GM23338 (cell line): ENCODE data around the gene TRPV5. TPM values are rescaled to one million over a fixed set of nuclear protein-coding genes. Genes with fewer than 3 reads are reported as not detected.
A peak's percentile ranks its signal among the peaks of the same experiment; 100 is the strongest.

ENCODE experiments used
- ATAC-seq: fragments of 200-7000 bp; cut with Tn5 transposase; 3 replicates; pipeline ENCODE4 v1.9.1; 2020
- DNase-seq: peaks from one replicate; pipeline ENCODE4 v3.0.0-alpha.2; 2015; ENCODE audit warnings: low spot score
- H2AFZ ChIP-seq: fragments of 200-600 bp; sonication (generic); 2 replicates; pipeline ENCODE4 v1.8.0; 2016; ENCODE audit warnings: antibody characterized with exemption, mild to moderate bottlenecking, moderate library complexity
- H3F3A ChIP-seq: fragments of 200-600 bp; sonication (generic); replicated peaks from 2 replicates; pipeline ENCODE4 v1.8.0; 2017; ENCODE audit warnings: antibody characterized with exemption, mixed run types, low read depth
- H3K27ac ChIP-seq: fragments of 200-600 bp; sonication (generic); 2 replicates; pipeline ENCODE4 v1.6.1; 2016; ENCODE audit warnings: low read depth
- H3K27me3 ChIP-seq: fragments of 200-600 bp; sonication (generic); 2 replicates; pipeline ENCODE4 v1.8.0; 2016; ENCODE audit warnings: mild to moderate bottlenecking, mixed run types, moderate library complexity; ENCODE audit not compliant: insufficient read depth
- H3K36me3 ChIP-seq: fragments of 200-600 bp; sonication (generic); 2 replicates; pipeline ENCODE4 v1.8.0; 2016; ENCODE audit warnings: mild to moderate bottlenecking; ENCODE audit not compliant: insufficient read depth
- H3K4me1 ChIP-seq: fragments of 200-600 bp; sonication (generic); 2 replicates; pipeline ENCODE4 v1.8.0; 2016; ENCODE audit warnings: mild to moderate bottlenecking, moderate library complexity; ENCODE audit not compliant: insufficient read depth
- H3K4me2 ChIP-seq: fragments of 200-600 bp; sonication (generic); 2 replicates; pipeline ENCODE4 v1.7.1; 2017; ENCODE audit warnings: mixed run types
- H3K4me3 ChIP-seq: fragments of 200-600 bp; sonication (generic); 2 replicates; pipeline ENCODE4 v1.6.1; 2016; ENCODE audit warnings: mixed run types
- H3K79me2 ChIP-seq: fragments of 200-600 bp; sonication (generic); replicated peaks from 2 replicates; pipeline ENCODE4 v1.8.0; 2017; ENCODE audit warnings: mild to moderate bottlenecking; ENCODE audit not compliant: insufficient read depth
- H3K9me2 ChIP-seq: fragments of 200-600 bp; sonication (generic); 2 replicates; pipeline ENCODE4 v1.8.0; 2017; ENCODE audit not compliant: insufficient read depth
- H4K20me1 ChIP-seq: fragments of 200-600 bp; sonication (generic); replicated peaks from 2 replicates; pipeline ENCODE4 v1.8.0; 2017; ENCODE audit warnings: mild to moderate bottlenecking; ENCODE audit not compliant: insufficient read depth
- H3K27ac Mint-ChIP-seq: 2 replicates; pipeline ENCODE4 v1.8.0; 2020; ENCODE audit warnings: inconsistent platforms, mild to moderate bottlenecking, moderate library complexity, mixed read lengths
- H3K27me3 Mint-ChIP-seq: 3 replicates; pipeline ENCODE4 v1.8.0; 2022; ENCODE audit warnings: low read depth, mild to moderate bottlenecking, moderate library complexity, mixed read lengths, inconsistent platforms; ENCODE audit not compliant: insufficient read depth, poor library complexity
- H3K36me3 Mint-ChIP-seq: 3 replicates; pipeline ENCODE4 v1.8.0; 2021; ENCODE audit warnings: low read depth, mild to moderate bottlenecking, inconsistent platforms, moderate library complexity, mixed read lengths
- H3K4me1 Mint-ChIP-seq: 3 replicates; pipeline ENCODE4 v1.8.0; 2020; ENCODE audit warnings: mild to moderate bottlenecking, inconsistent platforms, mixed read lengths
- H3K4me3 Mint-ChIP-seq: 3 replicates; pipeline ENCODE4 v1.8.0; 2021; ENCODE audit warnings: moderate library complexity, mild to moderate bottlenecking, inconsistent platforms, mixed read lengths
- H3K9me3 Mint-ChIP-seq: 3 replicates; pipeline ENCODE4 v1.8.0; 2020; ENCODE audit warnings: moderate library complexity, mild to moderate bottlenecking, inconsistent platforms, mixed read lengths
- CREB1 ChIP-seq: fragments of 250-450 bp; sonication (Bioruptor Pico); IDR thresholded peaks from 2 replicates; pipeline ENCODE4 v1.5.0; 2020; ENCODE audit warnings: low read depth, mild to moderate bottlenecking, moderate library complexity
- EZH2 ChIP-seq: fragments of 200-600 bp; sonication (generic); IDR thresholded peaks from one replicate; pipeline ENCODE4 v1.8.0; 2017; ENCODE audit warnings: antibody characterized with exemption, mild to moderate bottlenecking, low read depth; ENCODE audit not compliant: unreplicated experiment
- EZH2phosphoT487 ChIP-seq: fragments of 200-600 bp; sonication (generic); IDR thresholded peaks from one replicate; pipeline ENCODE4 v1.8.1; 2018; ENCODE audit warnings: antibody characterized with exemption; ENCODE audit not compliant: unreplicated experiment
- JUNB ChIP-seq: IDR thresholded peaks from one replicate; pipeline ENCODE4 v1.6.1; 2016; ENCODE audit warnings: antibody characterized with exemption; ENCODE audit not compliant: unreplicated experiment
- NANOG ChIP-seq: IDR thresholded peaks from 2 replicates; pipeline ENCODE4 v1.6.1; 2016; ENCODE audit warnings: antibody characterized with exemption, borderline replicate concordance
- POLR2AphosphoS5 ChIP-seq: IDR thresholded peaks from 2 replicates; pipeline ENCODE4 v1.6.1; 2016; ENCODE audit warnings: antibody characterized with exemption, low read depth
- STAT1 ChIP-seq: IDR thresholded peaks from one replicate; pipeline ENCODE4 v1.6.1; 2016; ENCODE audit warnings: antibody characterized with exemption; ENCODE audit not compliant: unreplicated experiment
- ZNF114 ChIP-seq: fragments of 250-450 bp; sonication (Bioruptor Pico); IDR thresholded peaks from 2 replicates; pipeline ENCODE4 v1.5.0; 2020; ENCODE audit warnings: mild to moderate bottlenecking, moderate library complexity
- ZNF331 ChIP-seq: fragments of 250-450 bp; sonication (Bioruptor Pico); IDR thresholded peaks from 2 replicates; pipeline ENCODE4 v1.5.0; 2020; ENCODE audit warnings: low read depth, mild to moderate bottlenecking, moderate library complexity
- long read RNA-seq: library from polyadenylated mRNA; unstranded; transcript quantifications from one replicate; pipeline ENCODE4 v2.0.0, GENCODE V29; 2020; ENCODE audit not compliant: unreplicated experiment
- polyA plus RNA-seq: library from polyadenylated mRNA; unstranded; fragments of >200 nt; fragmentation: Nextera tagmentation; extraction: Ambion mirVana; gene quantifications from 2 replicates; pipeline ENCODE4 v1.2.1, GENCODE V29; 2016
- total RNA-seq: library from RNA; depleted of rRNA; stranded (reverse); fragments of >200 nt; shearing (Covaris generic); gene quantifications from 2 replicates; pipeline ENCODE4 v1.2.3, GENCODE V29; 2014; rRNA removed
- TF ChIP-seq, protein P1 (sequence below): fragments of 250-450 bp; sonication (Bioruptor Pico); IDR thresholded peaks from 2 replicates; pipeline ENCODE4 v1.5.0; 2020; ENCODE audit warnings: mild to moderate bottlenecking, moderate library complexity
- TF ChIP-seq, protein P2 (sequence below), 2 experiments: fragments of 200-600 bp in 1 of 2; sonication (generic) in 1 of 2; conservative IDR thresholded peaks; 2 replicates each; pipeline versions ENCODE4 v1.5.1 to v1.6.1; 2016 to 2017; ENCODE audit warnings: antibody characterized with exemption in 2 of 2, low read depth in 2 of 2, mild to moderate bottlenecking in 2 of 2, moderate library complexity in 1 of 2
- TF ChIP-seq, protein P3 (sequence below): IDR thresholded peaks from one replicate; pipeline ENCODE4 v1.6.1; 2018; ENCODE audit warnings: antibody characterized with exemption; ENCODE audit not compliant: unreplicated experiment
- TF ChIP-seq, protein P4 (sequence below): IDR thresholded peaks from 2 replicates; pipeline ENCODE4 v1.6.1; 2016; ENCODE audit warnings: antibody characterized with exemption

The TRPV5 gene
- not detected in 2 replicates for total RNA-seq
- polyA plus RNA-seq: not detected in 2 replicates
- long read RNA-seq: 0 reads

GRCh38 chr7:142933624-142934023, at the start of gene TRPV5:
Gene TRPV5 (minus strand): TSS chr7:142933746. CDS start chr7:142933459, 287 bp downstream.
- Histone ChIP-seq H3K4me1 (no peaks in the 10 kb centered on the region), H2AFZ (peak within 1 kb of the TSS; percentile 43), H3K36me3 (no peaks in the 10 kb centered on the region), H3K4me3 (no peak within 1 kb of the TSS), H4K20me1 (no peaks in the 10 kb centered on the region), H3K27ac (no peak within 1 kb of the TSS), H3K9me2 (no peaks in the 10 kb centered on the region), H3K79me2 (no peaks in the 10 kb centered on the region), H3F3A (no peaks in the 10 kb centered on the region), H3K4me2 (no peak within 1 kb of the TSS), H3K27me3 (no peaks in the 10 kb centered on the region)
- H3K27me3 Mint-ChIP-seq: peaks cover 13% of the 10 kb centered on the region
- H3K27ac Mint-ChIP-seq: no peak within 1 kb of the TSS
- TF ChIP-seq CREB1 (CRISPR knock-in tag): no peak
- no peak for TF ChIP-seq JUNB
- TF ChIP-seq, protein P1, sequence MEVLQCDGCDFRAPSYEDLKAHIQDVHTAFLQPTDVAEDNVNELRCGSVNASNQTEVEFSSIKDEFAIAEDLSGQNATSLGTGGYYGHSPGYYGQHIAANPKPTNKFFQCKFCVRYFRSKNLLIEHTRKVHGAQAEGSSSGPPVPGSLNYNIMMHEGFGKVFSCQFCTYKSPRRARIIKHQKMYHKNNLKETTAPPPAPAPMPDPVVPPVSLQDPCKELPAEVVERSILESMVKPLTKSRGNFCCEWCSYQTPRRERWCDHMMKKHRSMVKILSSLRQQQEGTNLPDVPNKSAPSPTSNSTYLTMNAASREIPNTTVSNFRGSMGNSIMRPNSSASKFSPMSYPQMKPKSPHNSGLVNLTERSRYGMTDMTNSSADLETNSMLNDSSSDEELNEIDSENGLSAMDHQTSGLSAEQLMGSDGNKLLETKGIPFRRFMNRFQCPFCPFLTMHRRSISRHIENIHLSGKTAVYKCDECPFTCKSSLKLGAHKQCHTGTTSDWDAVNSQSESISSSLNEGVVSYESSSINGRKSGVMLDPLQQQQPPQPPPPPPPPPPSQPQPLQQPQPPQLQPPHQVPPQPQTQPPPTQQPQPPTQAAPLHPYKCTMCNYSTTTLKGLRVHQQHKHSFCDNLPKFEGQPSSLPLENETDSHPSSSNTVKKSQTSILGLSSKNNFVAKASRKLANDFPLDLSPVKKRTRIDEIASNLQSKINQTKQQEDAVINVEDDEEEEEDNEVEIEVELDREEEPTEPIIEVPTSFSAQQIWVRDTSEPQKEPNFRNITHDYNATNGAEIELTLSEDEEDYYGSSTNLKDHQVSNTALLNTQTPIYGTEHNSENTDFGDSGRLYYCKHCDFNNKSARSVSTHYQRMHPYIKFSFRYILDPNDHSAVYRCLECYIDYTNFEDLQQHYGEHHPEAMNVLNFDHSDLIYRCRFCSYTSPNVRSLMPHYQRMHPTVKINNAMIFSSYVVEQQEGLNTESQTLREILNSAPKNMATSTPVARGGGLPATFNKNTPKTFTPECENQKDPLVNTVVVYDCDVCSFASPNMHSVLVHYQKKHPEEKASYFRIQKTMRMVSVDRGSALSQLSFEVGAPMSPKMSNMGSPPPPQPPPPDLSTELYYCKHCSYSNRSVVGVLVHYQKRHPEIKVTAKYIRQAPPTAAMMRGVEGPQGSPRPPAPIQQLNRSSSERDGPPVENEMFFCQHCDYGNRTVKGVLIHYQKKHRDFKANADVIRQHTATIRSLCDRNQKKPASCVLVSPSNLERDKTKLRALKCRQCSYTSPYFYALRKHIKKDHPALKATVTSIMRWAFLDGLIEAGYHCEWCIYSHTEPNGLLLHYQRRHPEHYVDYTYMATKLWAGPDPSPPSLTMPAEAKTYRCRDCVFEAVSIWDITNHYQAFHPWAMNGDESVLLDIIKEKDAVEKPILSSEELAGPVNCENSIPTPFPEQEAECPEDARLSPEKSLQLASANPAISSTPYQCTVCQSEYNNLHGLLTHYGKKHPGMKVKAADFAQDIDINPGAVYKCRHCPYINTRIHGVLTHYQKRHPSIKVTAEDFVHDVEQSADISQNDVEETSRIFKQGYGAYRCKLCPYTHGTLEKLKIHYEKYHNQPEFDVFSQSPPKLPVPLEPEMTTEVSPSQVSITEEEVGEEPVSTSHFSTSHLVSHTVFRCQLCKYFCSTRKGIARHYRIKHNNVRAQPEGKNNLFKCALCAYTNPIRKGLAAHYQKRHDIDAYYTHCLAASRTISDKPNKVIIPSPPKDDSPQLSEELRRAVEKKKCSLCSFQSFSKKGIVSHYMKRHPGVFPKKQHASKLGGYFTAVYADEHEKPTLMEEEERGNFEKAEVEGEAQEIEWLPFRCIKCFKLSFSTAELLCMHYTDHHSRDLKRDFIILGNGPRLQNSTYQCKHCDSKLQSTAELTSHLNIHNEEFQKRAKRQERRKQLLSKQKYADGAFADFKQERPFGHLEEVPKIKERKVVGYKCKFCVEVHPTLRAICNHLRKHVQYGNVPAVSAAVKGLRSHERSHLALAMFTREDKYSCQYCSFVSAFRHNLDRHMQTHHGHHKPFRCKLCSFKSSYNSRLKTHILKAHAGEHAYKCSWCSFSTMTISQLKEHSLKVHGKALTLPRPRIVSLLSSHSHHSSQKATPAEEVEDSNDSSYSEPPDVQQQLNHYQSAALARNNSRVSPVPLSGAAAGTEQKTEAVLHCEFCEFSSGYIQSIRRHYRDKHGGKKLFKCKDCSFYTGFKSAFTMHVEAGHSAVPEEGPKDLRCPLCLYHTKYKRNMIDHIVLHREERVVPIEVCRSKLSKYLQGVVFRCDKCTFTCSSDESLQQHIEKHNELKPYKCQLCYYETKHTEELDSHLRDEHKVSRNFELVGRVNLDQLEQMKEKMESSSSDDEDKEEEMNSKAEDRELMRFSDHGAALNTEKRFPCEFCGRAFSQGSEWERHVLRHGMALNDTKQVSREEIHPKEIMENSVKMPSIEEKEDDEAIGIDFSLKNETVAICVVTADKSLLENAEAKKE: no peak
- TF ChIP-seq EZH2: no peak
- no peak for TF ChIP-seq STAT1
- TF ChIP-seq POLR2AphosphoS5: no peak
- TF ChIP-seq, protein P2, sequence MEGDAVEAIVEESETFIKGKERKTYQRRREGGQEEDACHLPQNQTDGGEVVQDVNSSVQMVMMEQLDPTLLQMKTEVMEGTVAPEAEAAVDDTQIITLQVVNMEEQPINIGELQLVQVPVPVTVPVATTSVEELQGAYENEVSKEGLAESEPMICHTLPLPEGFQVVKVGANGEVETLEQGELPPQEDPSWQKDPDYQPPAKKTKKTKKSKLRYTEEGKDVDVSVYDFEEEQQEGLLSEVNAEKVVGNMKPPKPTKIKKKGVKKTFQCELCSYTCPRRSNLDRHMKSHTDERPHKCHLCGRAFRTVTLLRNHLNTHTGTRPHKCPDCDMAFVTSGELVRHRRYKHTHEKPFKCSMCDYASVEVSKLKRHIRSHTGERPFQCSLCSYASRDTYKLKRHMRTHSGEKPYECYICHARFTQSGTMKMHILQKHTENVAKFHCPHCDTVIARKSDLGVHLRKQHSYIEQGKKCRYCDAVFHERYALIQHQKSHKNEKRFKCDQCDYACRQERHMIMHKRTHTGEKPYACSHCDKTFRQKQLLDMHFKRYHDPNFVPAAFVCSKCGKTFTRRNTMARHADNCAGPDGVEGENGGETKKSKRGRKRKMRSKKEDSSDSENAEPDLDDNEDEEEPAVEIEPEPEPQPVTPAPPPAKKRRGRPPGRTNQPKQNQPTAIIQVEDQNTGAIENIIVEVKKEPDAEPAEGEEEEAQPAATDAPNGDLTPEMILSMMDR (conservative IDR thresholded peaks at IDR 0.05; ENCODE audit: low read depth in 2 of 2): no peak
- no peak for TF ChIP-seq EZH2phosphoT487
- TF ChIP-seq, protein P3, sequence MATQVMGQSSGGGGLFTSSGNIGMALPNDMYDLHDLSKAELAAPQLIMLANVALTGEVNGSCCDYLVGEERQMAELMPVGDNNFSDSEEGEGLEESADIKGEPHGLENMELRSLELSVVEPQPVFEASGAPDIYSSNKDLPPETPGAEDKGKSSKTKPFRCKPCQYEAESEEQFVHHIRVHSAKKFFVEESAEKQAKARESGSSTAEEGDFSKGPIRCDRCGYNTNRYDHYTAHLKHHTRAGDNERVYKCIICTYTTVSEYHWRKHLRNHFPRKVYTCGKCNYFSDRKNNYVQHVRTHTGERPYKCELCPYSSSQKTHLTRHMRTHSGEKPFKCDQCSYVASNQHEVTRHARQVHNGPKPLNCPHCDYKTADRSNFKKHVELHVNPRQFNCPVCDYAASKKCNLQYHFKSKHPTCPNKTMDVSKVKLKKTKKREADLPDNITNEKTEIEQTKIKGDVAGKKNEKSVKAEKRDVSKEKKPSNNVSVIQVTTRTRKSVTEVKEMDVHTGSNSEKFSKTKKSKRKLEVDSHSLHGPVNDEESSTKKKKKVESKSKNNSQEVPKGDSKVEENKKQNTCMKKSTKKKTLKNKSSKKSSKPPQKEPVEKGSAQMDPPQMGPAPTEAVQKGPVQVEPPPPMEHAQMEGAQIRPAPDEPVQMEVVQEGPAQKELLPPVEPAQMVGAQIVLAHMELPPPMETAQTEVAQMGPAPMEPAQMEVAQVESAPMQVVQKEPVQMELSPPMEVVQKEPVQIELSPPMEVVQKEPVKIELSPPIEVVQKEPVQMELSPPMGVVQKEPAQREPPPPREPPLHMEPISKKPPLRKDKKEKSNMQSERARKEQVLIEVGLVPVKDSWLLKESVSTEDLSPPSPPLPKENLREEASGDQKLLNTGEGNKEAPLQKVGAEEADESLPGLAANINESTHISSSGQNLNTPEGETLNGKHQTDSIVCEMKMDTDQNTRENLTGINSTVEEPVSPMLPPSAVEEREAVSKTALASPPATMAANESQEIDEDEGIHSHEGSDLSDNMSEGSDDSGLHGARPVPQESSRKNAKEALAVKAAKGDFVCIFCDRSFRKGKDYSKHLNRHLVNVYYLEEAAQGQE: no peak
- no peak for TF ChIP-seq ZNF114 (CRISPR knock-in tag)
- TF ChIP-seq, protein P4, sequence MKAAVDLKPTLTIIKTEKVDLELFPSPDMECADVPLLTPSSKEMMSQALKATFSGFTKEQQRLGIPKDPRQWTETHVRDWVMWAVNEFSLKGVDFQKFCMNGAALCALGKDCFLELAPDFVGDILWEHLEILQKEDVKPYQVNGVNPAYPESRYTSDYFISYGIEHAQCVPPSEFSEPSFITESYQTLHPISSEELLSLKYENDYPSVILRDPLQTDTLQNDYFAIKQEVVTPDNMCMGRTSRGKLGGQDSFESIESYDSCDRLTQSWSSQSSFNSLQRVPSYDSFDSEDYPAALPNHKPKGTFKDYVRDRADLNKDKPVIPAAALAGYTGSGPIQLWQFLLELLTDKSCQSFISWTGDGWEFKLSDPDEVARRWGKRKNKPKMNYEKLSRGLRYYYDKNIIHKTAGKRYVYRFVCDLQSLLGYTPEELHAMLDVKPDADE: no peak
- TF ChIP-seq NANOG: no peak
- TF ChIP-seq ZNF331 (CRISPR knock-in tag): no peak
- H3K4me1 Mint-ChIP-seq: peaks cover 9% of the 10 kb centered on the region
- no peaks in the 10 kb centered on the region; the same call in 2 of the 3 replicates for H3K36me3 Mint-ChIP-seq
- no peaks in the 10 kb centered on the region for H3K9me3 Mint-ChIP-seq
- H3K4me3 Mint-ChIP-seq: no peak within 1 kb of the TSS
- DNase-seq: no peak
- peak; percentile 39; the same call in 2 of the 3 replicates for ATAC-seq
